WTC11 (cell line): Measurements from ENCODE around the gene PREP.

Experiments
- ATF3 ChIP-seq: sonication (generic); formaldehyde crosslinking; conservative IDR thresholded peaks from 2 replicates; pipeline ENCODE4 v1.8.1; 2022; ENCODE audit warnings: mild to moderate bottlenecking, missing genetic modification reagents
- CTCF ChIP-seq: fragments of 200-600 bp; IDR thresholded peaks from 2 replicates; pipeline ENCODE4 v1.8.0; 2022; ENCODE audit warnings: antibody characterized with exemption
- E2F5 ChIP-seq: sonication (generic); formaldehyde crosslinking; IDR thresholded peaks from 2 replicates; pipeline ENCODE4 v1.8.1; 2022; ENCODE audit warnings: mild to moderate bottlenecking, moderate library complexity, missing genetic modification reagents
- RORB ChIP-seq: fragments of 250-450 bp; sonication (Bioruptor Pico); IDR thresholded peaks from 2 replicates; pipeline ENCODE4 v1.9.0; 2021; ENCODE audit warnings: mild to moderate bottlenecking
- STAT6 ChIP-seq: sonication (generic); formaldehyde crosslinking; conservative IDR thresholded peaks from 2 replicates; pipeline ENCODE4 v1.8.1; 2023; ENCODE audit warnings: mild to moderate bottlenecking, low read depth, missing genetic modification reagents, moderate library complexity
- TCF7 ChIP-seq: sonication (generic); formaldehyde crosslinking; IDR thresholded peaks from 2 replicates; pipeline ENCODE4 v1.8.0; 2022; ENCODE audit warnings: mild to moderate bottlenecking, low read depth, missing genetic modification reagents, moderate library complexity
- TEAD4 ChIP-seq: sonication (generic); formaldehyde crosslinking; IDR thresholded peaks from 2 replicates; pipeline ENCODE4 v1.8.0; 2022; ENCODE audit warnings: mild to moderate bottlenecking, missing genetic modification reagents
- USF2 ChIP-seq: sonication (generic); formaldehyde crosslinking; IDR thresholded peaks from 2 replicates; pipeline ENCODE4 v1.8.1; 2023; ENCODE audit warnings: mild to moderate bottlenecking, missing genetic modification reagents, moderate library complexity
- ZNF317 ChIP-seq: sonication (generic); formaldehyde crosslinking; IDR thresholded peaks from 2 replicates; pipeline ENCODE4 v1.8.1; 2023; ENCODE audit warnings: low read depth, mild to moderate bottlenecking, moderate library complexity, missing genetic modification reagents, borderline replicate concordance

- no peak for TF ChIP-seq ATF3
- no peak for TF ChIP-seq CTCF
- no peak for TF ChIP-seq STAT6 (CRISPR knock-in tag)
- no peak for TF ChIP-seq RORB (CRISPR knock-in tag)
- TF ChIP-seq USF2 (CRISPR knock-in tag) = no peak
- no peak for TF ChIP-seq TEAD4 (CRISPR knock-in tag)
- no peak for TF ChIP-seq E2F5
- no peak for TF ChIP-seq ZNF317 (CRISPR knock-in tag)
- TF ChIP-seq TCF7 (CRISPR knock-in tag) = no peak
These were observed 94.0 kb downstream of the PREP start for GRCh38 chr6:105308840-105309239.
